BJ (cell line): Measurements from ENCODE around the gene TNPO3. TPM values are rescaled to one million over a fixed set of nuclear protein-coding genes. Genes with fewer than 3 reads are reported as not detected.

ENCODE experiments used
- CTCF ChIA-PET: fragments of 350-600 bp; formaldehyde crosslinking; extraction: SDS; loops from one replicate; lab custom pipeline; 2021; ENCODE audit warnings: antibody characterized with exemption, inconsistent platforms; lab: Yijun Ruan, JAX
- POLR2A ChIA-PET: fragments of 300-600 bp; sonication (Branson Sonifier 250); formaldehyde crosslinking; extraction: SDS; loops from one replicate; lab custom pipeline; 2021; ENCODE audit warnings: antibody characterized with exemption; lab: Charles Lee
- DNase-seq: peaks from one replicate; pipeline ENCODE4 v3.0.0-alpha.2; 2011; ENCODE audit warnings: low read depth
- H3K27me3 ChIP-seq: 2 replicates; pipeline ENCODE4 v1.6.0; 2011; ENCODE audit warnings: low read length; ENCODE audit not compliant: control insufficient read depth, insufficient read depth
- H3K36me3 ChIP-seq: 2 replicates; pipeline ENCODE4 v1.5.1; 2011; ENCODE audit warnings: low read length; ENCODE audit not compliant: control insufficient read depth, insufficient read depth
- H3K4me3 ChIP-seq: 2 replicates; pipeline ENCODE4 v1.5.1; 2011; ENCODE audit warnings: low read depth, mild to moderate bottlenecking, control low read depth, low read length
- polyA plus RNA-seq: library from polyadenylated mRNA; depleted of rRNA; stranded (reverse); fragments of >200 nt; gene quantifications from 2 replicates; pipeline ENCODE4 v1.2.3, GENCODE V29; 2011
- TF ChIP-seq, protein P1 (sequence below): IDR thresholded peaks from 2 replicates; pipeline ENCODE4 v1.5.1; 2011; ENCODE audit warnings: low read depth, mild to moderate bottlenecking, control low read depth, inconsistent platforms, low read length, moderate library complexity; ENCODE audit not compliant: insufficient read depth

The TNPO3 gene
- polyA plus RNA-seq, 1 experiment: 36.2 TPM

DNA sequence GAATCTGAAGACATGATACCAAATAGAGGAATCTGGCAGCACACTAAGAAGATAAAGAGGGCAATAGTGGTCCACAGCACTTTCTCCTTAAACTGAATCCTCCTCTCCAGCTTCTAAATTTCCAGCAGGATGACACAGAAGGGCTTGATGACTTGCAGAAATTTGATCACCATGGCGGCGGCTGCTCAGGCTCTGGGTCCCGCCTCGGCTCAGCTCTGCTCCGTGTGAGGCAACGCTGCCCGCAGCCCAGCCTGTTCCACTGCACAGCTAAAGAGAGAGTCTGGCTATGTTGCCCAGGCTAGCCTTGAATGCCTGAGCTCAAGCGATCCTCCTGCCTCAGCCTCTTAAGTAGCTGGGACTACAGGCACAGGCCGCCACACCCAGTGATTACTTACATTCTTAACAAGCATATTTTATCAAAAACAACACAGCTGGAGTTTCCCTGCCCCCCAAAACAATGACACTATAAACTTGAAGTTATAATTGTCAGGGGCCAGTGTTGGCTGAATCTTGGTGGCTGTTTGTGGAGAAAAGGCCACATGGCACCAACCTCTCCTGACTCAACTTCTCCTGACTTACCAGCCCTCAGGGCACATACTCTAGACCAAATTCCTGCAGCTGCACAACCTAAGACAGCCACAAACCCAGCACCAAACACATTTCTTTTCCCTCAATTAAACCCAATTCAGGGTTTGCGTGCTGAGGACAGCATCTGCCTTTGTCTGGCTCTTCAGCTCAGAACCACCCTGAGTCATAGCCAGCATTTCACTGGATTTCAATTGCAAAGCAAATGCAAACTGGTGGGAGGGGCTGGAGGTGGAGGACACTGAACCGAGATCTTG lies 11.6 kb upstream of the TNPO3 start:
- TF ChIP-seq, protein P1, sequence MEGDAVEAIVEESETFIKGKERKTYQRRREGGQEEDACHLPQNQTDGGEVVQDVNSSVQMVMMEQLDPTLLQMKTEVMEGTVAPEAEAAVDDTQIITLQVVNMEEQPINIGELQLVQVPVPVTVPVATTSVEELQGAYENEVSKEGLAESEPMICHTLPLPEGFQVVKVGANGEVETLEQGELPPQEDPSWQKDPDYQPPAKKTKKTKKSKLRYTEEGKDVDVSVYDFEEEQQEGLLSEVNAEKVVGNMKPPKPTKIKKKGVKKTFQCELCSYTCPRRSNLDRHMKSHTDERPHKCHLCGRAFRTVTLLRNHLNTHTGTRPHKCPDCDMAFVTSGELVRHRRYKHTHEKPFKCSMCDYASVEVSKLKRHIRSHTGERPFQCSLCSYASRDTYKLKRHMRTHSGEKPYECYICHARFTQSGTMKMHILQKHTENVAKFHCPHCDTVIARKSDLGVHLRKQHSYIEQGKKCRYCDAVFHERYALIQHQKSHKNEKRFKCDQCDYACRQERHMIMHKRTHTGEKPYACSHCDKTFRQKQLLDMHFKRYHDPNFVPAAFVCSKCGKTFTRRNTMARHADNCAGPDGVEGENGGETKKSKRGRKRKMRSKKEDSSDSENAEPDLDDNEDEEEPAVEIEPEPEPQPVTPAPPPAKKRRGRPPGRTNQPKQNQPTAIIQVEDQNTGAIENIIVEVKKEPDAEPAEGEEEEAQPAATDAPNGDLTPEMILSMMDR: no peak
- Histone ChIP-seq H3K36me3 (no peaks in the 10 kb centered on the region), H3K4me3 (no peak overlapping the region), H3K27me3 (0 out of 2 replicates have a peak, but pooled peaks cover 2% of the 10 kb centered on the region)
- ChIA-PET CTCF (interaction anchor here (0.7 to 2.1 kb wide), 3 partner anchors 25 to 127 kb away, joined by 3 to 11 read pairs (median 5); no protein-coding TSS in a partner anchor), POLR2A (interaction anchor here (1.9 kb wide), 1 partner anchor 12 kb away, joined by 5 read pairs; the partner anchor contains the start of gene TNPO3)
- peak; percentile 90 for DNase-seq

DNA sequence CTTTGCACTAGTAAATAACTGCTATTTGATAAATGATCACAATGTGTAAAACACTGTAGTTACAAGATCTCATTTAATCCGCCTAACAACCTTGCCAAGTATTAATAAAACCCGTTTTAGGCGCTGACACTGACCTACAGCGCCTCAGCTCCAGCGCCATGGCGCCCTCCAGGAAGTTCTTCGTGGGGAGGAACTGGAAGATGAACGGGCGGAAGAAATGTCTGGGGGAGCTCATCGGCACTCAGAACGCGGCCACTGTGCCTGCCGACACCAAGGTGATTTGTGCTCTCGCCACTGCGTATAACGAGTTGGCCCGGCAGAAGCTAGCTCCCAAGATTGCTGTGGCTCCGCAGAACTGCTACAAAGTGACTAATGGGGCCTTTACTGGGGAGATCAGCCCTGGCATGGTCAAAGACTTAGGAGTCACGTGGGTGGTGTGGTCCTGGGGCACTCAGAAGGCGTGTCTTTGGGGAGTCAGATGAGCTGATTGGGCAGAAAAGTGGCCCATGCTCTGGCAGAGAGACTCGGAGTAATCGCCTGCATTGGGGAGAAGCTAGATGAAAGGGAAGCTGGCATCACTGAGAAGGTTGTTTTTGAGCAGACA lies 1.1 kb upstream of the TNPO3 start:
- TF ChIP-seq, protein P1: no peak
- no peak for DNase-seq
- no peaks in the 10 kb centered on the region for H3K36me3 ChIP-seq
- POLR2A ChIA-PET: no interaction called here
- H3K27me3 ChIP-seq: peaks cover 3% of the 10 kb centered on the region; the same call in 1 of the 2 replicates
- CTCF ChIA-PET: interaction anchor here (0.9 to 1.3 kb wide), 2 partner anchors 19 to 25 kb away, joined by 3 to 6 read pairs; no protein-coding TSS in a partner anchor
- no peak overlapping the region for H3K4me3 ChIP-seq

DNA sequence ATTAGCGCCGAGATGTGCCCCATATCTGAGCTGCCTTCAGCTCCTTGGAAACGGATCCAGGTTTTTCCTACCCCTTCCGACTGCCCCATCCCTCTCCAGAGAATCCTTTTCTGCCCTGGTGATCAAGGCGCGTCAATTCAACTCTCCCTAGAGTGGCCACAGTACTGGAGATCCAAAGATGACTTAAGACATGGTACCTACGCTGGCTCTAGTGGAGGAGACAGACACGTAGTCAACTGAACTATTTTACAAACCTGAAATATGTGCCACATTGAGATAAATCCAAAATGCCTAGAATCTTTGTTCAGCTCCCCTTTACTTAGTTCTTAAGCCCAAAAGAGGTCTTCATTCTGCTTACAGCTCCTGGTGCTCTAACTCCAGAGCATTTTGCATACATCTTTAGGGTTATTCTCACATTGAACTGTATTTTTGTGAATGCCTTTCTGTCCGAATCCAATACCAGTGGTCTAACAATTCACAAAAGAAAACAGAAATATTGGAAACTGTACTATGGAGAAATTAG lies 444 bp upstream of the TNPO3 start:
- Histone ChIP-seq H3K4me3 (peak overlapping the region; percentile 81), H3K36me3 (no peaks in the 10 kb centered on the region), H3K27me3 (peaks cover 3% of the 10 kb centered on the region; the same call in 1 of the 2 replicates)
- DNase-seq: no peak
- POLR2A ChIA-PET: interaction anchor here (1.3 kb wide), 1 partner anchor 11 kb away, joined by 5 read pairs; no protein-coding TSS in a partner anchor
- TF ChIP-seq, protein P1: no peak
- CTCF ChIA-PET: interaction anchor here (0.9 to 1.5 kb wide), 4 partner anchors 19 to 80 kb away, joined by 3 to 6 read pairs (median 4); no protein-coding TSS in a partner anchor

DNA sequence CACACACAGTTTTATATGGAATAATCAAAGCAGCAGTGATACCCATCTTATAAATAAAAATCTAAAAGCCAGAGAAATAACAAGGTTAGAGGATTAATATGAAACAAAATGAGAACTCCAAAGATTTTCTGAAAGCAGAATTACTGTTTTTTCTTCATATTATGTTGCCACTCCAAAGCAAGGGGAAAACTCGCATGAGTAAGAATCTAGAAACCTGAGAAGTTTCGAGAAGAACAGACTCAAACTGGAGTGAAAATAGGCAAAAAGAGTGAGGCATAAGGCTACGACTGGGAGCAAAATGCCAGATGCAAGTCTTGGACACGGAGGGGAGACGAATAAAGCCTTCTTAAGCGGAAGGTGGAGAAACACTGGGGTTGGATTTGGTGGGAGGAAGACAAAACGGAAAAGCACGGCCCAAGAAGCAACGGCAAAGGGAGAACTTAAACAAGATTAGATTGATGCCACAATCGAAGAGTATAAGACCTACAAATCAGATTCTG lies 923 bp downstream of the TNPO3 start:
- DNase-seq: no peak
- Histone ChIP-seq H3K27me3 (no peaks in the 10 kb centered on the region), H3K36me3 (no peaks in the 10 kb centered on the region; the same call in 1 of the 2 replicates), H3K4me3 (peak overlapping the region; percentile 81)
- ChIA-PET POLR2A (interaction anchor here (0.6 to 1.3 kb wide), 3 partner anchors 12 to 113 kb away, joined by 3 to 5 read pairs (median 4); no protein-coding TSS in a partner anchor), CTCF (interaction anchor here (1.3 to 1.5 kb wide), 2 partner anchors 38 to 79 kb away, joined by 4 read pairs; no protein-coding TSS in a partner anchor)
- TF ChIP-seq, protein P1: no peak
